ENCODE measurements around the gene VAPB.

VAPB gene

GRCh38 chr20:58486207-58486606 is 97.2 kb downstream of the VAPB start:
- no peak for DNase-seq

GRCh38 chr20:58492074-58492718 is 103.2 kb downstream of the VAPB start:
- DNase-seq: no peak

- DNase-seq: no peak
Measured at GRCh38 chr20:58492795-58493524, 103.9 kb downstream of the VAPB start.

- no peak for DNase-seq
Measured at GRCh38 chr20:58494923-58495622, 106.0 kb downstream of the VAPB start.

- no peak for DNase-seq
Measured at GRCh38 chr20:58495623-58496428, 106.8 kb downstream of the VAPB start.

- no peak for DNase-seq
Measured at GRCh38 chr20:58496429-58496769, 107.4 kb downstream of the VAPB start.

- DNase-seq: no peak
Measured at GRCh38 chr20:58497076-58497641, 108.1 kb downstream of the VAPB start.

- DNase-seq: no peak
Measured at GRCh38 chr20:58497724-58498469, 108.9 kb downstream of the VAPB start.

- no peak for DNase-seq
Measured at GRCh38 chr20:58498470-58499068, 109.5 kb downstream of the VAPB start.

- DNase-seq: no peak
Measured at GRCh38 chr20:58500256-58500655, 111.2 kb downstream of the VAPB start.

Measured in activated T-cell treated with anti-CD3 and anti-CD28 coated beads for 4 hours (primary cell).